ENCODE measurements around the gene ARL14.

DNA sequence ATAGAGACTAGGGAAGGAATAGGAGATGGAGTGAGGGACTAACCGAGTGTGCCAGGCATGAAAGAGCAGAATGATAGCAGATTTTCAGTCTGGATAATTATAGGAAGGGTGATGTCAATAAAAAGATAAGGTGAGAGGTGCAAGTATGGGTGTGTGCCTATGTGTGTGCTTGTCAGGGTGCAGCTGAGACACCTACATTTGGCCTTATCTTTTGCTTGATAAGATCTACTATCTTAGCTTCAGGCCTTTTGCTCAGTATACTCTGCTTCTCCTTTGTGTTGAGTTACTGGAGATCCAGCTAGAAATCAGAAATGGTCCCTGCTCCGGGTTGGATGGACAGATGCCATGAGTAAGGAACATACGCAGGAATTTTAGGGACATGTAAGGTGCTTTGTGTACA is 17.4 kb downstream of the ARL14 start:
- TF ChIP-seq POLR2AphosphoS5 (IDR thresholded peaks at IDR 0.05; ENCODE audit: low read depth, low read length) (no peak), POLR2A (IDR thresholded peaks at IDR 0.05; ENCODE audit: low read depth, low read length) (no peak), SPI1 (IDR thresholded peaks at IDR 0.05; ENCODE audit: low read depth, low read length) (no peak), TAF1 (IDR thresholded peaks at IDR 0.05; ENCODE audit: low read depth, low read length) (no peak)
